Right kidney (tissue), 1 donor: Measurements from ENCODE around the gene BRPF3.

Experiments
- DNase-seq: peaks from one replicate; pipeline ENCODE4 v3.0.0-alpha.2; 2016

Gene BRPF3

GRCh38 chr6:36269834-36270705 lies 73.5 kb downstream of the BRPF3 start, which contains the start of gene PNPLA1:
TSS of gene PNPLA1 (plus strand) at chr6:36270060. CDS start at chr6:36270460, 400 bp downstream.
- no peak for DNase-seq

- DNase-seq, result no peak
Measured at GRCh38 chr6:36272234-36272633, 75.7 kb downstream of the BRPF3 start.

GRCh38 chr6:36273067-36273466 lies 76.5 kb downstream of the BRPF3 start:
- no peak for DNase-seq

- no peak for DNase-seq
Measured at GRCh38 chr6:36273802-36274514, 77.4 kb downstream of the BRPF3 start.

- DNase-seq, result no peak
Measured at GRCh38 chr6:36276581-36277536, 80.3 kb downstream of the BRPF3 start.

- DNase-seq, result no peak
Measured at GRCh38 chr6:36277946-36278470, 81.5 kb downstream of the BRPF3 start.

GRCh38 chr6:36280467-36280866 lies 83.9 kb downstream of the BRPF3 start:
- DNase-seq, result no peak

- no peak for DNase-seq
Measured at GRCh38 chr6:36280983-36281382, 84.4 kb downstream of the BRPF3 start.
